Right lobe of liver (tissue), 4 donors: Measurements from ENCODE around the gene FRZB.

Experiments
- CTCF ChIP-seq, 4 donors: fragments of 200-600 bp in 3 of 4; fragments of 450-650 bp in 1 of 4; IDR thresholded peaks; one replicate each; pipeline versions ENCODE4 v1.5.1 to v1.8.0; 2016 to 2022; ENCODE audit warnings: antibody characterized with exemption in 4 of 4, mild to moderate bottlenecking in 2 of 4
- POLR2A ChIP-seq: fragments of 450-650 bp; IDR thresholded peaks from one replicate; pipeline ENCODE4 v1.6.1; 2017; ENCODE audit warnings: antibody characterized with exemption, mild to moderate bottlenecking
- donor health status: DM: no; HTN: no; CAD: no.
- donor health status: DM: no; HTN: no; CAD: no.
- donor health status: DM: no; HTN: yes; CAD: no.

- no peak for TF ChIP-seq CTCF (IDR thresholded peaks at IDR 0.05)
- no peak for TF ChIP-seq POLR2A
Observed at GRCh38 chr2:182814380-182814779, 52.1 kb downstream of the FRZB start.
